Parathyroid adenoma (tissue), 2 donors: ENCODE measurements around the gene TNFRSF13B.

Experiments
- H2AFZ ChIP-seq: fragments of 300-600 bp; sonication (generic); one replicate; pipeline ENCODE4 v1.7.0; 2017; ENCODE audit warnings: antibody characterized with exemption, mild to moderate bottlenecking
- H3K27ac ChIP-seq: fragments of 300-600 bp; sonication (generic); one replicate; pipeline ENCODE4 v1.7.0; 2017
- H3K27me3 ChIP-seq: fragments of 300-600 bp; sonication (generic); one replicate; pipeline ENCODE4 v1.7.0; 2017; ENCODE audit warnings: low read length; ENCODE audit not compliant: control insufficient read depth, insufficient read depth
- H3K36me3 ChIP-seq: fragments of 300-600 bp; sonication (generic); one replicate; pipeline ENCODE4 v1.7.0; 2017; ENCODE audit warnings: low read length; ENCODE audit not compliant: control insufficient read depth, insufficient read depth
- H3K4me1 ChIP-seq: fragments of 300-600 bp; sonication (generic); one replicate; pipeline ENCODE4 v1.7.0; 2017; ENCODE audit warnings: control low read depth
- H3K4me2 ChIP-seq: fragments of 300-600 bp; sonication (generic); one replicate; pipeline ENCODE4 v1.7.0; 2017; ENCODE audit warnings: low read length
- H3K4me3 ChIP-seq: fragments of 300-600 bp; sonication (generic); one replicate; pipeline ENCODE4 v1.7.0; 2017; ENCODE audit warnings: low read depth, low read length
- H3K79me2 ChIP-seq: fragments of 300-600 bp; sonication (generic); one replicate; pipeline ENCODE4 v1.7.0; 2017; ENCODE audit warnings: control low read depth
- H3K9ac ChIP-seq: fragments of 300-600 bp; sonication (generic); one replicate; pipeline ENCODE4 v1.7.0; 2017; ENCODE audit warnings: mild to moderate bottlenecking
- H3K9me3 ChIP-seq: fragments of 300-600 bp; sonication (generic); one replicate; pipeline ENCODE4 v1.7.0; 2017; ENCODE audit warnings: low read length; ENCODE audit not compliant: control insufficient read depth
- CTCF ChIP-seq: fragments of 300-600 bp; sonication (generic); IDR thresholded peaks from one replicate; pipeline ENCODE4 v1.7.0; 2017; ENCODE audit warnings: antibody characterized with exemption, mild to moderate bottlenecking
- donor health status: primary hyperparathyroidism.

The TNFRSF13B gene

GRCh38 chr17:16944334-16945135 is 27.4 kb downstream of the TNFRSF13B start:
- H2AFZ ChIP-seq = no peak overlapping the region
- no peaks in the 10 kb centered on the region for H3K4me1 ChIP-seq
- no peak overlapping the region for H3K4me2 ChIP-seq
- TF ChIP-seq CTCF = no peak
- H3K9me3 ChIP-seq = no peaks in the 10 kb centered on the region
- no peak overlapping the region for H3K9ac ChIP-seq
- H3K27ac ChIP-seq = no peak overlapping the region
- H3K27me3 ChIP-seq = no peaks in the 10 kb centered on the region
- no peaks in the 10 kb centered on the region for H3K79me2 ChIP-seq
- no peak overlapping the region for H3K4me3 ChIP-seq
- no peaks in the 10 kb centered on the region for H3K36me3 ChIP-seq

DNA sequence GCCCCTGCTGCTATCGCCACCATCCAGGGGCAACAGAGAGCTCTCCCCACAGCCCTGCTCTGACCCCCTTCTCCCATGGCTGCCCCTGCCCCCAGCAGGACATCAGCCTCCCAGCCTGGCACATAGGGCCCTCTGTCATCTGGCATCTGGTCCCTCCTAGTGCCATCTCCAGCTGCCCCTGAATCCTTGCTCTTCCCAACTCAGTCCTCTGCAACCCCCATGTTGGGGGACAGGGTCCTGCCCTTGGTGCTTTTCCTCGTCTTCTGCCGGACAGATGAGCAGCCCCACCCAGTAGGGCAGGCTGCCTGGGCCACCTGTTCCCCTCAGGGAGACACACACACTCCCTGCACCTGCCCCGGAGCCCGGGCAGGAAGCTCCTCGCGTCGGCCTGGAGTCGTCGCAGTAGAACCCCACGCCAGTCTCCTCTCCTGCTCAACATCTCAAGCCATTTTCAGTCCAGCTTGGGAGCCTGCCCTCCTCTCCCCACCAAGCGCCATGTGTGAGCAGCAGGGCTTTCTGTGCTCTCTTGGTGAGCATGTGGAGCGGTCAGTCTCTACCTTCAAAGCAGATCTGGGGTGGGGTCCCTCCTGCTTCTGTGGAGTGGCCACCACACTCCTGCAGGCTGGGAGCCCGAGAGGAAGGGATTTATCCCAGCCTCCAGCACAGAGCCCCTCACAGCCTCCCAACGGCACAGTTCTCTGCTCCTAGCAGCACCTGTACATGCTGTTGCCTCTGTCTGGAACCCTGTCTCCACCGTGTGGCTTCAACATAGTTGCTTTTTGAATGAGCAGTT is 28.2 kb downstream of the TNFRSF13B start:
- H3K79me2 ChIP-seq = no peaks in the 10 kb centered on the region
- no peak overlapping the region for H3K27ac ChIP-seq
- H3K27me3 ChIP-seq = no peaks in the 10 kb centered on the region
- no peak overlapping the region for H2AFZ ChIP-seq
- no peaks in the 10 kb centered on the region for H3K9me3 ChIP-seq
- H3K4me1 ChIP-seq = no peaks in the 10 kb centered on the region
- TF ChIP-seq CTCF = no peak
- H3K36me3 ChIP-seq = no peaks in the 10 kb centered on the region
- H3K4me2 ChIP-seq = no peak overlapping the region
- H3K9ac ChIP-seq = no peak overlapping the region
- no peak overlapping the region for H3K4me3 ChIP-seq

DNA sequence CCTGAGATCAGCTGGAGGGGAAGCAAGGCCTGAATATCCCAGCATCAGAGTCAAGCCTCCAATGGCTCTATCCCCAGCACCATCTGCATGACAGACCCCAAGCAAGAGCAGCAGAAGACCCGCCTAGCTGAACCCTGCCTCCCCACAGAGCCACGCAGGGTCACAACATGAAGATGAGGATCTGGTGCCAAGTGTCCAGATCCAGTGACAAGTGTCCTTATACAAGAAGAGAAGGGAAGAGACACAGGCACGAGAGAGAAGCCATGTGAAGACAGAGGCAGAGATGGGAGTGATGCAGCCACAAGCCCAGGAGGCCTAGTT is 28.9 kb downstream of the TNFRSF13B start:
- H3K27ac ChIP-seq = no peak overlapping the region
- TF ChIP-seq CTCF = no peak
- no peaks in the 10 kb centered on the region for H3K27me3 ChIP-seq
- no peak overlapping the region for H3K4me2 ChIP-seq
- H3K79me2 ChIP-seq = no peaks in the 10 kb centered on the region
- H3K4me1 ChIP-seq = no peaks in the 10 kb centered on the region
- H3K4me3 ChIP-seq = no peak overlapping the region
- no peaks in the 10 kb centered on the region for H3K36me3 ChIP-seq
- no peaks in the 10 kb centered on the region for H3K9me3 ChIP-seq
- H3K9ac ChIP-seq = no peak overlapping the region
- H2AFZ ChIP-seq = no peak overlapping the region

DNA sequence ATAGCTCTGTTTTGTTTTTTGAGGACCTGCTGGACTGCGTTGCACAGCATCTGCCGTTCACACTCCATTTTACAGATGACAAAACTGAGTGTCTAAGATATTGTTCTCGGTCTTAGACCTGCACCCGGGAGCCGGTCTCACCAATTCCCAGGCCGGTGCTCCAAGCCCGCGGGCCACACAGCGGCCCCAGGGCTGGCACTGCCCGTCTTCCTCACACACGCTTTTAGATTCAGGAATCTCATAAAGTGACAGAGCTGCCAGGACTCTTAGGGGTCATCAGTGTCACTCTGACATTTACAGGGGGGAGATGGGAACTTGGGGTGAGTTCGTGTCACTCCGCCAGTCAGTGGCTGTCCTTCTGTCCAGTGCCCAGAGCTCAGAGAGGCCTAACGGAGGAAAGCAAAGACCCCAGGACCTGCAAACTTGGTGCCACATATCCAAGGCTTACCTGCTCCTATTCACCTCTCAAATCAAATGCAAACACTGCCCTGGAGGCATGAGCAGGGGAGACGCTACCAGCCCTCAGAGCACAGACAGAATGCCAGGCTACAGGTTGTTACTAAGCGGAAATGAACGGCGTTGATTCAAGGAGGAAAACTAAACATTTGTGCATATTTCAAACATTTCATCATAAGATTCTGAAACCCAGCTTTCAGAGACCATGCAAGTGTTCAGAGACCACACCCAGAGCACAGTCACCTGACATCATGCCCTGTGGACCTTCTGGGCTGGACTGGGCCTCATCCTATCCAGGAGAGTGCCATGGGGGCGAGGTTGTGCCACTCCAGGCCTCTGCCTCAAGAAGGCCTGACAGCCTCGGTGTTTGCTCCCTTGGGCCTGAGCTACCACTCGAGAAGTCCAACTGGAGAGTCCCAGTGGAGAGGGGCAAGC is 29.5 kb downstream of the TNFRSF13B start:
- H3K4me2 ChIP-seq = no peak overlapping the region
- no peak overlapping the region for H2AFZ ChIP-seq
- no peak for TF ChIP-seq CTCF
- H3K4me3 ChIP-seq = no peak overlapping the region
- H3K9me3 ChIP-seq = no peaks in the 10 kb centered on the region
- no peak overlapping the region for H3K9ac ChIP-seq
- H3K36me3 ChIP-seq = no peaks in the 10 kb centered on the region
- no peak overlapping the region for H3K27ac ChIP-seq
- no peaks in the 10 kb centered on the region for H3K79me2 ChIP-seq
- no peaks in the 10 kb centered on the region for H3K27me3 ChIP-seq
- no peaks in the 10 kb centered on the region for H3K4me1 ChIP-seq
